Inflammatory macrophage treated with lipopolysaccharide for 1 hour (primary cell): ENCODE results near the gene EPHA6.

Experiments used
- DNase-seq, 2 donors: peaks; one replicate each; pipeline ENCODE4 v3.0.0-alpha.2; 2020 to 2022

Gene EPHA6

DNA sequence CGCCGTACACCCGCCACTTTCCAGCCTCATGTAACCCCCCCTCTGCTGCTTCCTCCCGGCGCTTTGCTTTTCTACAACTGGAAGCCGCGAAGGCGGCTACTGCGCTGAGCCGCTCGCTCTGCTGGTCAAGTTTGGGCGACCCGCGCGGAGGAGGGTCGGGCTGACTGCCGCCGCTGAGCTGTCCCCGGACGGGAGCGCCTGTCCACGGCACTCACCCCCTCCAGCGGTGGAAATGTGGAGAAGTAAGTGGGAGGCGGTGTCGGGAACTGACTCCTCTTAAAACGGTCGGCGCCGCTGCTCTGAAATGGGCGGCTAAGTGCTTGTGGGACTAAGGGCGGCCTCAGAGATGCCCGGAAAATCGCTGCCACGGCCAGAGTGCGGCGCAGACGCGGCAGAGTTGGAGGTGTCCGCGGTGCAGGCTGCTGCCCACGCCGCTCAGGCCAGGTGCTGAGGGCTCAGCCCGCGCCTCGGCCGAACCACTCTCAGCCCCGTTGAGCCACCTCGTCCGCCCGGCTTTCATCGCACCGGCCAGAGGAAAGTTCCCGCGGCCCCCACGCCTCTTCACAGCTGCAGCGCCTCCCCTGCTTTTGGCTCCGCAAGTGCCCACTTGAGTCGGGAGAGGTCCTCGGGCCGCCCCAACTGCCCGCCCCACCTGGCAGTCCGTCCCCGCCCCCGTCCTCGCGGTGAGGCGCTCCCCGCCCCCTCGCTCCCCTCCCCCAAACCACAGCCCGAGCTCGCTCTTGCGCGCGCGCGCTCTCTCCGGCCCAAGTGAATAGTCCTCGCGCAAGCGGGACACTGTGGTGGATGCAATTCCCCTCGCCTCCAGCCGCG lies at the start of gene EPHA6:
Gene EPHA6 (plus strand): TSS at position 775 of the 831 bp plus-strand sequence.
- DNase-seq, result peak in 1 of 2 donors; percentile 1

DNA sequence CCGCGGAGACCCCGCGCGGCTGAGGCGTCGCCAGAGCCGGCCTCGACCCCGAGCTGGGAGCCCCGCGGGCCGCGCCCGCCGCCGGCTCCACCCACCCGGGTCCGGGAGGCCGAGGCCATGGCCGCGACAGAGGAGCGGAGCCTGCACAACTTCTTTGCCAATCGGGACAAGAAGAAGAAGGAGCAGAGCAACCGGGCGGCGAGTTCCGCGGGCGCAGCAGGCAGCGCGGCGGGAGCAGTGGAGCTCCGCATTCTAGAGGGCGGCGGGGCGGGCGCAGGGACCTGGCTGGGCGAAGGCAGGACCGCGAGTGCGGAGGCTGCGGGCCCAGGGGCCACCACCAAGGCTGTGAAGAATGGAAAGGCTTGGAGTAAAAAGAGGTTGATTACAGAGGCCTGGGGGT lies 37.6 kb upstream of the EPHA6 start:
- no peak for DNase-seq

DNA sequence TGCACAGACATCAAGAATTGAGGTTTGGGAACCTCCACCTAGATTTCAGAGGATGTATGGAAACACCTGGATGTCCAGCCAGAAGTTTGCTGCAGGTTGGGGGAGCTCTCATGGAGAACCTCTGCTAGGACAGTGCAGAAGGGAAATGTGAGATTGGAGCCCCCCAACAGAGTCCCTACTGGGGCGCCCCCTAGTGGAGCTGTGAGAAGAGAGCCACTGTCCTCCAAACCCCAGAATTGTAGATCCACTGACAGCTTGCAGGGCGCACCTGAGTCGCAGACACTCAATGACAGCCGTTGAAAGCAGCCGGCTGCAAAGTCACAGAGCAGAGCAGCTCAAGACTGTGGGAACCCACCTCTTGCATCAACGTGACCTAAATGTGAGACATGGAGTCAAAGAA lies 34.6 kb upstream of the EPHA6 start:
- no peak for DNase-seq

DNA sequence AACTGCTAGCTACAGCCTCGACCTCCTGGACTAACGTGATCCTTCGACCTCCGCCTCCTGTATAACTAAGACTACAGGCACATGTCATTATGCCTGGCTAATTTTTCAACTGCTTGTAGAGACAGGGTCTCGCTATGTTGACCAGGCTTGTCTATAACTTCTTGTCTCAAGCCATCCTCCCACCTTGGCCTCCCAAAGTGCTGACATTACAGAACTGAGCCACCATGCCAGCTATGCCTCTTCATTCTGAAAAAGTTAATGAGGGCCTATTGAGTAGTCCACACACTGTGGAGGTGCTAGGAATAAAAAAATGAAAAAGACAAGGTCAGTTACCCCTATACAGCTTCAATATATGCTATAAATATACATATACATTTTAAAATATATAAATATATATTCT lies 18.3 kb upstream of the EPHA6 start:
- DNase-seq, result no peak

DNA sequence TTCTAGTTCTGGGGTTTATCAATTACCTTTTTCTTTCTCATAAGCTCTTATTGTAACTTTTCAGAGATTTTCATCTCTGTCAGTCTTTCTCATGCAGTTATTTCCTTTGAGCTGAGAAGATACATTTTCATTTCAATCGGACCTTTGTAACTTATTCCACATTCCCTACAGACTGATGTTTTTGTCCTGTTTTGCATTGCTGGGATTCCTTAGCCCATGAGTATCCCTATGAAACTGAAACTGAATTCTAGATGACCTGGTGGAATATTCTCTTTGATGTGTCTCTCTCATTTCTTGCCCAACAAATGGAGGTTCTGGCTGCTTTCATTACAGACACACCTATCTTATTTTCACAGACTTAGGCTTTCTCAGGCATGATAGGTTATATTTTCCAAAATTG lies 10.5 kb upstream of the EPHA6 start:
- no peak for DNase-seq

DNA sequence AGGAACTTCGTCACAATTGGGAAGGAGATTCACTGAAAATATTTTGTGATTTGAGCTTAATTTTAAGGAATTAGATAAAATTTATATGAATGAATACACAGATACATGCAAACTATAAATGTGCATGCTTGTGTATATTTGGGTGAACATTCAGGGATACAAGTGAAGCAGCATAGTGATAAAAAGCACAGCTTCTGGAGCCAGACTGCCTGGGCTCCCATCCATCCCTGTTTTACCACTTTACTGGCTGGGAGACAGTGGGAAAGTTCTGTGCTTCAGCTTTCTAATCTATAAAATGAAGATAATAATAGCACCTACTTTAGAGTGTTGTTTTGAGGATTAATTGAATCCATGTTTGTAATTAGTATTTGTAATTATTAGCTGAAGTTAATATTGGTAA lies 8.1 kb upstream of the EPHA6 start:
- no peak for DNase-seq

DNA sequence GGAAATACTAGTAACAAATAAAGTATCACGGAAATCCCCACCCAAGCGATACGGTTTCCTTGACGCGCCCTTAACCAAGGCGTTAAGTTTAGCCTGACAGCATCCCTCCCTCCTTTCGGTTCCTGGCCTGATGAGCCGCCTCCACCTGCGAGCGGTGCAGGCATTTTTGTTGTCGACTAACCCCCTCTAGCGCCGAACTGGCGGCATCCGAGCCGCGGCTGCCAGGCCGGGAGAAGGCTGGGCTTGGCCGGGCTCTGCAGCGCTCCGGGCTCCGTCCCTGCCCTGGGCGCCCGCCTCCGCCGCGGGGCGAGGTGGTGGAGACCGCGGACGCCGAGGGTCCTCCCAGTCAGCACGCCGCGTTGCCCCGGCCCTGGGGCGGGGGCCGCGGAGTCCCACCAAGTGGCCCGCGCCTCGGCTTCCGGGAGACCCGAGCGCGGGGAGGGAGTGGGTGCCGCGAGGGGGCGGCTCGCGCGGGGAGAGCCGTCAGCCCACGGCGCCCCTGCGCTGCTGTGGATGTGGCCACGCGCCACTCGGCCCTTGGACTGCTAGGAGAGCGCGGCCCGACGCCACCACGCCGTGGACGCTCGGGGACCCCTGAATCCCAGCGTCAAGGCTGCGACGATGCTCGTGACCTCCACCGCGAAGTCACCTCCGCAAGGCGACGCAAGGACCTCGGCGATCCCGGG lies 1.1 kb upstream of the EPHA6 start:
- peak; percentile 4 to 20 for DNase-seq

DNA sequence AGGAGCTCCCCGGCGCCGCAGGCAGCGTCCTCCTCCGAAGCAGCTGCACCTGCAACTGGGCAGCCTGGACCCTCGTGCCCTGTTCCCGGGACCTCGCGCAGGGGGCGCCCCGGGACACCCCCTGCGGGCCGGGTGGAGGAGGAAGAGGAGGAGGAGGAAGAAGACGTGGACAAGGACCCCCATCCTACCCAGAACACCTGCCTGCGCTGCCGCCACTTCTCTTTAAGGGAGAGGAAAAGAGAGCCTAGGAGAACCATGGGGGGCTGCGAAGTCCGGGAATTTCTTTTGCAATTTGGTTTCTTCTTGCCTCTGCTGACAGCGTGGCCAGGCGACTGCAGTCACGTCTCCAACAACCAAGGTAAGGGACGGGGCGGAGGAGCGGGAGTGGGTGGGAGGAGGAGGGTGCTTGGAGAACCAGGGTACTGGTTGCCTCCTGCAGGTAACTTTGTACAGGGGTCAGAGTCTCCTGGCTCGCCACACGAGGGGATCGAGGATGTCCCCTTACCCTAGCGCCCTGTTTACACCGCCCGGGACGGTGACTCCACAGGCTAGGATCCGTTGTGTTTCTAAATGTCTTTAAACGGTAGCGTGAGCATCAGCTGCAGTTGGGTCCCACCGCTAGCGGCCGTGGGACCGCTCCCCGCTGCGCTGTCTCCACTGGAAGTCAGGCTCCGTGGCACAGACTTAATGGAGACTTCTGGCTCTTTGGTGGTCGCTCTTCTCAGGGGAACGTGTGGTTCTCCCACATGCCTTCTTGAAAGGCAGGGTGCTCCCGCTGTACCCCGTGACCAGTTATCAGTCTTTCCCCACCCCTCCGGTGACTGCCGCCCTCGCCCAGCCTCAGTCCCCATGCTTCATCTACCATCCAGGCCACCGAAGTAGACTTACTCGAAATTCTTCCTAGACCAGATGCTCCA lies 515 bp downstream of the EPHA6 start:
- DNase-seq, result no peak

DNA sequence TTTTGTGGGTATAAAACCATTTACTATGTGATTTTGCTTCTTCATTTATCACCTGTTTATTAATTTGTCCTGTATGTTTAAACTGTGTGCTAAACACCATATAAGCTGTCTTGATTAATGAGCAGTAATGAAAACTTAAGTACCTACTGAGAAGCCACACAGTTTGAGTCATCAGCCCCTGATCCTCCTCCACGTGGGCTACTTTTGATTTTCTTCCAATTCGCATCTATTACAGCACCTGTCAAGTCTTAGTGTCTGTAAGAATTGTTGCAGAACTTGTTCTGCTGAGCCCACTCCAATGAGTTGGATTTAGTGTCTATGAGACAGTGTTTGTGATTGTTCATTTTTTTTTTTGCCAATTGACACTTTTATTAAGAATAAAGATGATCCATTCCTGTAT lies 16.8 kb downstream of the EPHA6 start:
- no peak for DNase-seq

DNA sequence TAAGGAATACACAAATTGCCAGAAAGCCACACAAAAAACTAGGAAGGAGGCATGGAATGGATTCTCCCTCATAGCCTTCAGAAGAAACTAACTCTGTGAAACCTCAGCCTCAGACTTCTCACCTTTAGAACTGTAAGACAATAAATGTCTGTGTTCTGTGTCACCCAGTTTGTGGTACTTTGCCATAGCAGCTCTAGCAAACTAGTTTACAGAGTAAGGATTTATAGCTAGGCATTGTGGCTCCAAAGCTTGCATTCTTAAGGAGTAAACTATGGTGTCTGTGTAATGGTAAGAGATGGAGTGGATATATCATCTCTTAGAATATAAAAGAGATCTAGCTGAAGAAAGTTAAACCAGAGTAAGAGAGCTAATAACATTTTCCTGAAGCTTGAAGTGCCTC lies 18.9 kb downstream of the EPHA6 start:
- DNase-seq, result no peak

DNA sequence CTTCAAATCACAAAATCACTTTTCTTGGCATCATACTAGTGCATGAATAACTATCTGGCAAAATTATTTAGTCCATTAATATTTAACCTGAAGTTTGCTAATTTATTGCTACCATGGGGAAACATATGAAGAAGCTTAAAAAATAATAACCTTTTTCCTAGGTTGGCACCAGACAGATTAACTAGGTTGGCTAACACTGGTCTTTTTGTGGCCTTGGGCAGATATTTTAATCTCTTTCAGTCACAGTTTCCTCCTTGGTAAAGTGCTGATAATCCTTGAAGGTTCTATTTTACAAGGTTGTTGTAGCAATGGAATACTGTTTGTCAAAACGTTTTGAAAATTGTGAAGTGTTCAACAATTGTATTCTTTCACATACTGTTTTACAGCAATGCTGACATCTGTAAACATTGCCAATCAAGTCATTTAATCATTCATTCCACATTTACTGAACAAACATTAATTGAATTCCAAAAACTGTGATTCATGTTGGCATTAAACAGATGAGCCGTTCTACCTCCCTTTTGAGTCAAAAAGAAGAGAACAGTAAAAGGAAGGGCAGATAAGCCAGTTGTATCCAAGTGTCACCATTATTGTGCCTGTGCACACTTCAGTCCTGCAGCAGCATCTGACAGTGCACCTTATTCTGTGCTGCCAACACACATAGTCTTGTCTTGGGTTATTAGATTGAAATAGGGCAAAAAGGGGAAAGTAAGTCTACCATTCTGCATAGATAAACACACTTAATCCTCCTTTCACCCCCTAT lies 21.9 kb downstream of the EPHA6 start:
- no peak for DNase-seq

DNA sequence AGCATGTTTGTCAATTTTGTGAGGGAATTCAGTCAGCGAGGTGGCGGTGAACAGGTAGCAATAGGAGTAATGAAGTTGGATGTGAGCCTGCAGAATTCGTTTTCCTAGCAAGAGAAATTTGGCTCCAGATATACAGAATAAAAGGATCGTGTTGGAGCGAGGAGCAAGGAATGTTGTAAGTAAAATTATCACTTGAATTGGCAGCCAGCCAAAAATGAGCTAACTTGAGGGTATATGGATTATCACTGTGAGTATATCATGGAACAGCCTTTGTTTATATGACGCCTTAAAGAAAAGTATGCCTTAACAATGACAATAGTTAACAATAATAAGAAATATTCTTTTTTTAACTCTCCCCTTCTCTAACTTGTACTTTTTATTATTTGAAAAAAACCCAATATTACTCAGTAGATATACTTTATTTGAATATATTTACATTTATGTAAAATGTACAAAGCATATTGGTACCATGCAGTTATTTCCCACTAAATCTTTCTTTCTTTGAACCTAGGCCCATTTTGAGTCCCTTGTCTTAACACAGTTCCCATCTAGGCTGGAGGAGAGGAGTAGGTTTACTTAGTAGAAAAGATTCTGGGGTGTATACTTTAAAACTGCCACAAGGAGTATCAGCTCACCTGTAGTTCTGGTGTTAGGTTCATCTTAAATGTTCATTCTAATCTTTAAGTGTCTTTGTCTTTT lies 29.3 kb downstream of the EPHA6 start:
- no peak for DNase-seq

DNA sequence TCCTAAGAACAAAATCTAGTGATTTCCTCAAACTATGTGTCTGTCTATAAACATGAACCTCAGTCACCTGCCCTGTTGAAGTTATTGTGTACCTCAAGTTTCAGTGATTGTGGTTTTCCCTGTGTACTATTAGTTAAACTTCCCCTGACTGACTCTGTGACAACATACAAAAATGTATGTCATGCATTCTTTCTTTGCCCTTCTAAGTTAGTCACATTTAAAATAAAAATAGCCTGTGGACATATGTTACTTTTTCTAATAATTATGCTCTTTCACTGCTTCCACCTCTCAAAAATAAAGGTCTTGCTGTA lies 29.8 kb downstream of the EPHA6 start:
- no peak for DNase-seq

DNA sequence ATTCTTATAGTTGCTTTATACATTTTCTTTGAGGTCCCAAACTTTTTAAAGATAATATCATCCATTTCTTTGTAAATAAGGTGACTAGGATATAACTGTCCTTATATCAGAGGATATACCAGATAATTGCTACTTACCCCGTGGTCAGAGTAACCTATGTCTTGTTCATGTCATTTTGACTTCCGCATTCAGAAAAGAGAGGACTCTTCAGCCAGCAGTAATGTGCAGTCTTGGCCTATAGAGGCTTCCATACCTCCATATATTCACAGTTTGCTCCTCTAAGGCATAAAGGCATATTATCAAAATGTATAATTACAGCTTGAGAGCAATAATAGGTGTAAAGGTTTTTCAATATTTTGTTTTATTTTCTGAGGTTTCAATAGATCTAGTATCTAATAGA lies 38.5 kb downstream of the EPHA6 start:
- no peak for DNase-seq

DNA sequence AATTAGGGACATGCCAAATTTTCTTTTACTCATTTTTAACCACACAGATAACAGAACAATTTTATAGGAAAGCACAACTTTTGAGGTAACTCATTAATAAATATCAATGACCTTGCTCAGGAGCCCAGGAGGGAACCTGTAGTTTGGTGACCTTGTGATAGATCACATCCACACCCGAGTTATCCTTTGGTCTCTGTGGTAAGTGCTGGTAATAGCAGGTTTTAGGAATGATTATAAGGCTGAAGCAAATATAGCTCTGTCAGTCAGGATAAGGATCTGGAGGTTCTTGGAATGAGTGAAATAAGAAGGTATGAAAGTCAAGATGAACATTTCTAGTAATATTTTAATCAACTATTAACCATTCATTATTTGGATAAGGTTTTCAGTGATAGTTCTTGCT lies 46.5 kb downstream of the EPHA6 start:
- DNase-seq, result no peak

DNA sequence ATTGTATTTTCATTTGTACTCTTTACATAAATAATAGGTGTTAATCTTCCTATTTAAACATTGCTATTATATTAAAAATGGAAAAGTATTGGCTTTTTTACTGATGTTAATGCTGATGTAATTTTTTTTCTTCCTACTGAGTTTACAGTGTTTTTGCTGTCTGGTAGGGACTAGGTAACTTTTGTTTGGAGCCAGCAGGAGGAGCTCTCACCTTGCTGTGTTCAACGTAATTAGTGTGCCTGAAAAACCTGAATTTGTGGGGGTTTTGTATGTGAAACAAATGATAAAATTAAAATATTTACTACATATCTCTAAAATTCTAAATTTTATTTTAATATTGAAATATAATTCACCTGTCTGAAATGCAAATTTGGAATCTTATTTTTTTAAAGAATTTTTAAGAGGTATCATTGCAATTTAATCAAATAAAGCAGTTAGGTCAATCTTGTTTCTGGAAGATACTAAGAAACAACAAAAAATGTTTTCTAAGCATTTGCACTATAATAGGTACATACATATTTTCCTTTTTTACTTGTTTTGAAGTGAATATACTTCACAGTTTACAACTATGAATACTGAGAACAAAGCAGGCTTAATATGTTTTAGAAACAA lies 48.8 kb downstream of the EPHA6 start:
- DNase-seq, result peak; percentile 0 to 1

DNA sequence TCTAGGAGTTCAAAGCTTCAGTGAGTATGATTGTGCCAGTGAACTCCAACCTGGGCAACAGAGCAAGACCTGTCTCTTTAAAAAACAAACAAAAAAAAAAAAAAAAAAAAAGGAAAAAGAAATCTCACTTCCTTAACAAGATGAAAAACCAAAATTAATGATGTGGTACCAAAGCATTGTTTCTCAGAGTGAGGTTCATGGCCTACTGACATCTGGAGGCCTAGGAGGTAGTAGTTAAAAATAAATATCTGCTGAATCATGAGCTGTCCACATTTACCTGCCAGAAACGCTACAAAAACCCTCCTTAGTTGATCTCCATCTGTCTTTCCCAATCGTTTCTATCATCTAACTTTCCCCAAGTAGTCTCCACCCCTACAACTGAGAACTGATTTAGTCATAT lies 51.2 kb downstream of the EPHA6 start:
- no peak for DNase-seq

DNA sequence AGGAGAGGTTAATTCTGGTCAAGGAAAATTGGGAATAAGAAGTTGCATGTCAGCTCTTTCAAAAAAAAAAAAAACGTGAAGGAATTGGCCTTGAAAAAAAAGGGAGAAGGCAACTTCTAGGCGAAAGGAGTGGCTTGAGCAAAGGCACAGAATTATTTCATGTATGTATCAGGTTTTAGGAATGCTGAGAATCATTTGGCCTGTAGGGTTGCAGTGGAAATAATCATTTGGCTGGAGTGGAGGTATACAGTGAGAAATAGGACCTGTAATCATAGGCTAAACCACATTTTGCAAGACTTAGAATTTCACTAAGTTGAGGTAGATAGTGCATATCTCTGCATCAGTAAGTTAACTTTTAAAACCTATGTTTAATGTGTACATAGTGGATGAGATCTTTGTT lies 54.9 kb downstream of the EPHA6 start:
- DNase-seq, result no peak

DNA sequence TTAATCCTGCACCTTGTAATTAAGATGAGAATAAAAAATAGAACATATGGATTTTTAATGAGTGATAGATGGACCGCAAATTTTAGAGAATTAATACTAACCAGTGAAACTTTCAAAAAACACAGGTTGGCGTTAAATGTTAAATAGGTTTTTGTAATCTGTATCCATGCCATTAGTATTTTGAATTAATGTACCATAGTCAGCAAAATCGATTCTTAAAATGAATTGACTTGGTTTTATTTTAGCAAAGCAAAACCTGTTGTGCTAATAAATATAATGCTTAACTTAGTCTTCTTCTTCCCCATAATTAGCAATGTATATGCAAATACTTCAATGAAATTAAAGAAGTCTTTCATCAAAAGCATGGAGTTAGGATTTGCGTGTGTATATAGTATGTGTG lies 63.1 kb downstream of the EPHA6 start:
- DNase-seq, result no peak

DNA sequence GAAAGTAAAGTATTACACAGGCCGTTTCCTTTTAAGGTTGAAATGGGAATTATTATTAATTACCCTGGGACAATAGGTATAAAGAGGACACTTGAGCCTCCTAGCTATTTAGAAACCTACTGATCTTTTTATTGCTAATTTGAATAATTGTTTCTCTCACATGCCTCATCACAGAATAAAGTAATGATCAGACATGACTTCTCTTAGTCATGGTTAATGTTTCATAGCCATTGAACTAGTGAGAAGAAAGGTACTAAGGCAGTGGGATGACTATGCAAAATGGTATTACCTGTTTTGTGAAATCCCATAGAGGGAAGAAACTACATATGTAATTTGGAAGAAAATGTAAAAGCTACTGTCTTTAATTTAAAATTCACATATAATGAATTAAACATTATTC lies 85.6 kb downstream of the EPHA6 start:
- DNase-seq, result no peak

DNA sequence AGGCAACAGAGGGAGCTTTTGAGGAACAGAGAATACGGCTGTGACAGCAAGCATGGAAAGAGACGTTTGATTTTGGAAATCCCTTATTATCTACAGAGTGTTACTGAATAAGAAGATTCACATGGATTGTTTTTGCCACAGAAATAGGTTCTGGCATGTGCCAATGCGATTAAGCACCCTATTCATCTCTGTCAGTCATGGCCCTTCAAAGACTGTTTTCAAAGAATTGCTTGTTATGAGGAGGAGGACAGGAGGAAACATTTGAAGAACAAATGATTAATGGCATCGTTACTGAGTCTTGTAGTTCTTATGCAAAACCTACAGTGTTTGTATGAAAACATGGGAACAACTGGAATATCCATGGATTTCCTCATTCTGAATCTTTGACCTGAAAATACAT lies 86.2 kb downstream of the EPHA6 start:
- DNase-seq, result no peak

DNA sequence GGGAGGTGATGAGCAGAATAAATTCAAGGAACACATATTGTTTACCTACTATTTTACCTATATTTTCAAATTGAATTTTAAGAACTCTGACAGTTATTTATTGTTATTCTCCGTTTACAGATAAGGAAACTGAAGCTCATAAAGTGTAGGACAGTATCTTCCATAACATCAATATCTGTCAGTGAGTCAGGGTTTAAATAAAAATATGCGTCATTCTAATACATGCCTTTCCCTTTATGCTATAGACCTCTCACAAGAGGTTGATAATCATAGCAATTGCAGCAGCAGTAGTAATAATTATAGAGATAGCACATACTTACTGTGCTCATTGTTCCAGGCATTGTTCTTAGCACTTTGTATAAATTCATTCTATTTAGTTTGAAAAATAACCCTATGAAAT lies 101.1 kb downstream of the EPHA6 start:
- DNase-seq, result no peak
